SK-N-SH (cell line): ENCODE data around the gene BRI3. TPM values are rescaled to one million over a fixed set of nuclear protein-coding genes. Genes with fewer than 3 reads are reported as not detected.
A peak's percentile ranks its signal among the peaks of the same experiment; 100 is the strongest.

Experiments used
- CTCF ChIA-PET: fragments of 300-600, 350-600 bp; formaldehyde crosslinking; extraction: SDS; loops from one replicate; lab custom pipeline; 2021; lab: Yijun Ruan, JAX
- POLR2A ChIA-PET: fragments of 350-600 bp; sonication (Branson Sonifier 250); formaldehyde crosslinking; extraction: SDS; loops from one replicate; lab custom pipeline; 2020; ENCODE audit warnings: antibody characterized with exemption, inconsistent platforms; lab: Yijun Ruan, JAX
- DNase-seq: peaks from one replicate; pipeline ENCODE4 v3.0.0; 2012
- H2AFZ ChIP-seq: fragments of 200-600 bp; sonication (generic); 2 replicates; pipeline ENCODE4 v1.8.1; 2016; ENCODE audit warnings: antibody characterized with exemption, mild to moderate bottlenecking, low read depth
- H3F3A ChIP-seq: fragments of 200-600 bp; sonication (generic); replicated peaks from 2 replicates; pipeline ENCODE3; 2016; ENCODE audit warnings: antibody characterized with exemption, mild to moderate bottlenecking; ENCODE audit not compliant: insufficient read depth
- H3K27ac ChIP-seq, 2 experiments: fragments of 200-500 bp in 1 of 2; fragments of 200-600 bp in 1 of 2; sonication (Bioruptor generic) in 1 of 2; sonication (generic), shearing (Covaris generic) in 1 of 2; 2 replicates each; pipeline versions ENCODE4 v1.5.1 to v1.6.1; 2014 to 2016; ENCODE audit warnings: low read depth in 2 of 2, inconsistent platforms in 1 of 2, low read length in 1 of 2, mild to moderate bottlenecking in 1 of 2, mixed read lengths in 1 of 2
- H3K27me3 ChIP-seq: fragments of 200-600 bp; sonication (generic), shearing (Covaris generic); 2 replicates; pipeline ENCODE4 v1.6.1; 2016; ENCODE audit warnings: mixed run types; ENCODE audit not compliant: insufficient read depth
- H3K36me3 ChIP-seq, 2 experiments: fragments of 200-500 bp in 1 of 2; fragments of 200-600 bp in 1 of 2; sonication (Bioruptor generic) in 1 of 2; sonication (generic) in 1 of 2; replicated peaks in 1 of 2; 2 replicates each; pipeline versions ENCODE3 to v1.5.1; 2014 to 2016; ENCODE audit warnings: low read length in 1 of 2, mild to moderate bottlenecking in 1 of 2; ENCODE audit not compliant: insufficient read depth in 2 of 2, control insufficient read depth in 1 of 2
- H3K4me1 ChIP-seq, 2 experiments: fragments of 200-500 bp in 1 of 2; fragments of 200-600 bp in 1 of 2; sonication (Bioruptor generic) in 1 of 2; sonication (generic), shearing (Covaris generic) in 1 of 2; 2 replicates each; pipeline versions ENCODE4 v1.5.1 to v1.6.1; 2014 to 2016; ENCODE audit warnings: low read depth in 1 of 2, low read length in 1 of 2, mixed run types in 1 of 2; ENCODE audit not compliant: insufficient read depth in 2 of 2, control insufficient read depth in 1 of 2
- H3K4me2 ChIP-seq: fragments of 200-600 bp; sonication (generic), shearing (Covaris generic); 2 replicates; pipeline ENCODE4 v1.6.1; 2017; ENCODE audit warnings: mixed run types
- H3K4me3 ChIP-seq, 2 experiments: fragments of 200-500 bp in 1 of 2; fragments of 200-600 bp in 1 of 2; sonication (Bioruptor generic) in 1 of 2; sonication (generic), shearing (Covaris generic) in 1 of 2; 2 replicates each; pipeline versions ENCODE4 v1.5.1 to v1.8.1; 2014 to 2016; ENCODE audit warnings: low read depth in 2 of 2, inconsistent platforms in 1 of 2, low read length in 1 of 2, mild to moderate bottlenecking in 1 of 2, mixed read lengths in 1 of 2, moderate library complexity in 1 of 2
- H3K79me2 ChIP-seq: fragments of 200-600 bp; sonication (generic); 2 replicates; pipeline ENCODE4 v1.8.1; 2017; ENCODE audit warnings: mild to moderate bottlenecking; ENCODE audit not compliant: insufficient read depth
- H3K9ac ChIP-seq: fragments of 200-600 bp; sonication (generic); 2 replicates; pipeline ENCODE4 v1.6.1; 2017; ENCODE audit warnings: mixed run types
- H3K9me2 ChIP-seq: fragments of 200-600 bp; sonication (generic); 2 replicates; pipeline ENCODE4 v1.6.1; 2017; ENCODE audit warnings: mixed run types
- H3K9me3 ChIP-seq: fragments of 200-600 bp; sonication (generic); 2 replicates; pipeline ENCODE4 v1.6.1; 2017; ENCODE audit warnings: mixed run types, mild to moderate bottlenecking, moderate library complexity
- H4K20me1 ChIP-seq: fragments of 200-600 bp; sonication (generic); 2 replicates; pipeline ENCODE4 v1.6.1; 2017; ENCODE audit warnings: mild to moderate bottlenecking, mixed run types; ENCODE audit not compliant: insufficient read depth
- CTCF ChIP-seq: fragments of 200-600 bp; sonication (generic); IDR thresholded peaks from 2 replicates; pipeline ENCODE4 v1.6.1; 2017; ENCODE audit warnings: antibody characterized with exemption, mild to moderate bottlenecking, moderate library complexity
- PBX3 ChIP-seq: IDR thresholded peaks from 2 replicates; pipeline ENCODE4; 2012
- RAD21 ChIP-seq: IDR thresholded peaks from 2 replicates; pipeline ENCODE4 v1.6.1; 2012; ENCODE audit warnings: mild to moderate bottlenecking, low read length
- REST ChIP-seq: IDR thresholded peaks from 2 replicates; pipeline ENCODE4 v1.6.1; 2012; ENCODE audit warnings: mild to moderate bottlenecking, low read depth, low read length, moderate library complexity
- SMC3 ChIP-seq: IDR thresholded peaks from 2 replicates; pipeline ENCODE4 v1.6.1; 2012; ENCODE audit warnings: low read depth, low read length, improper control_type of control experiment
- YY1 ChIP-seq: IDR thresholded peaks from 2 replicates; pipeline ENCODE4 v1.4.0; 2012; ENCODE audit warnings: low read depth, mild to moderate bottlenecking
- WGBS: methylation state at CpG from one replicate; pipeline ENCODE4 v1.1.6; 2017; ENCODE audit warnings: low lambda C conversion rate; 5-methylcytosine and 5-hydroxymethylcytosine counted together
- polyA plus RNA-seq, 3 experiments: library from polyadenylated mRNA; depleted of rRNA; stranded (reverse); fragments of >200 nt; gene quantifications; 2 replicates each; pipeline ENCODE4 v1.2.3, GENCODE V29; 2012

BRI3 gene
- polyA plus RNA-seq, 1 of the 3 experiments (the other 2 are of a cell fraction): 128 TPM

GRCh38 chr7:98265841-98266271 is 15.6 kb upstream of the BRI3 start:
- ChIA-PET POLR2A (no interaction called here), CTCF (interaction anchor here (1.0 to 3.5 kb wide), 2 partner anchors 13 to 32 kb away, joined by 3 to 26 read pairs; no protein-coding TSS in a partner anchor)
- Histone ChIP-seq H3K36me3 (peaks cover 0 to 18% of the 10 kb centered on the region in 2 experiments), H2AFZ (no peak overlapping the region), H3K27ac (peak overlapping the region; percentile 35 to 38; a peak in 3 of 4 replicates), H3K9me3 (no peaks in the 10 kb centered on the region), H4K20me1 (no peaks in the 10 kb centered on the region), H3K4me1 (0 out of 4 replicates have a peak, but pooled peaks cover 0 to 4% of the 10 kb centered on the region in 2 experiments), H3K9ac (no peak overlapping the region), H3K79me2 (no peaks in the 10 kb centered on the region), H3K4me2 (no peak overlapping the region), H3K4me3 (no peak overlapping the region), H3F3A (peaks cover 8% of the 10 kb centered on the region), H3K27me3 (no peaks in the 10 kb centered on the region), H3K9me2 (no peaks in the 10 kb centered on the region)
- DNase-seq: no peak
- TF ChIP-seq YY1: no peak
- TF ChIP-seq PBX3: peak; percentile 17; the same call in 1 of the 2 replicates
- 61% methylated on average over 5 of the region's 5 CpGs for WGBS

GRCh38 chr7:98266840-98267239 is 14.6 kb upstream of the BRI3 start:
- DNase-seq: peak; percentile 52
- no peak overlapping the region for H2AFZ ChIP-seq
- no peak overlapping the region for H3K9ac ChIP-seq
- no peaks in the 10 kb centered on the region for H3K9me3 ChIP-seq
- peaks cover 0 to 16% of the 10 kb centered on the region in 2 experiments for H3K36me3 ChIP-seq
- no peak overlapping the region for H3K4me3 ChIP-seq
- ChIA-PET POLR2A (no interaction called here), CTCF (interaction anchor here (0.6 to 3.5 kb wide), 15 partner anchors 9 to 574 kb away, joined by 3 to 26 read pairs (median 4); partner anchors contain the start of gene BAIAP2L1)
- peak; percentile 48 for TF ChIP-seq CTCF
- TF ChIP-seq SMC3: peak; percentile 41
- TF ChIP-seq REST: no peak
- peak; percentile 43 for TF ChIP-seq RAD21
- H3K27me3 ChIP-seq: no peaks in the 10 kb centered on the region
- H3K79me2 ChIP-seq: no peaks in the 10 kb centered on the region
- H3K4me2 ChIP-seq: no peak overlapping the region
- no peak overlapping the region for H3K27ac ChIP-seq
- H3F3A ChIP-seq: peaks cover 8% of the 10 kb centered on the region
- H3K4me1 ChIP-seq: 0 out of 4 replicates have a peak, but pooled peaks cover 0 to 4% of the 10 kb centered on the region in 2 experiments
- H4K20me1 ChIP-seq: no peaks in the 10 kb centered on the region
- no peaks in the 10 kb centered on the region for H3K9me2 ChIP-seq
- 45% methylated on average over 2 of the region's 2 CpGs for WGBS
